HepG2 (cell line): ENCODE results near the gene ZBTB45. TPM values are rescaled to one million over a fixed set of nuclear protein-coding genes. Genes with fewer than 3 reads are reported as not detected.

Experiments used
- CBX2 ChIP-seq, 2 experiments: fragments of 200-600 bp in 1 of 2; sonication (generic); formaldehyde crosslinking in 1 of 2; IDR thresholded peaks; 2 replicates each; pipeline versions ENCODE4 v1.7.0 to v1.8.1; 2018 to 2022; ENCODE audit warnings: low read depth in 2 of 2, low read length in 1 of 2, mild to moderate bottlenecking in 1 of 2, missing genetic modification reagents in 1 of 2
- HCFC1 ChIP-seq: fragments of 150-350 bp; IDR thresholded peaks from 2 replicates; pipeline ENCODE4 v1.6.1; 2014; ENCODE audit warnings: low read depth, low read length
- HNF4A ChIP-seq: sonication (generic); formaldehyde crosslinking; IDR thresholded peaks from 2 replicates; pipeline ENCODE4 v1.4.0; 2020; ENCODE audit warnings: missing genetic modification reagents
- IKZF1 ChIP-seq: fragments of 450-650 bp; IDR thresholded peaks from 2 replicates; pipeline ENCODE4 v1.7.1; 2016
- MTF2 ChIP-seq: sonication (generic); formaldehyde crosslinking; IDR thresholded peaks from 2 replicates; pipeline ENCODE4 v1.5.0; 2020; ENCODE audit warnings: missing genetic modification reagents, borderline replicate concordance
- NFE2L1 ChIP-seq: sonication (generic); formaldehyde crosslinking; IDR thresholded peaks from 2 replicates; pipeline ENCODE4 v1.4.0; 2020; ENCODE audit warnings: missing genetic modification reagents, mild to moderate bottlenecking, borderline replicate concordance
- SMYD3 ChIP-seq: sonication (generic); formaldehyde crosslinking; IDR thresholded peaks from 2 replicates; pipeline ENCODE4 v1.8.1; 2023; ENCODE audit warnings: mild to moderate bottlenecking, missing genetic modification reagents
- SNAPC2 ChIP-seq: sonication (generic); formaldehyde crosslinking; IDR thresholded peaks from 2 replicates; pipeline ENCODE4 v1.8.1; 2022; ENCODE audit warnings: mild to moderate bottlenecking, missing genetic modification reagents
- ZC3H13 ChIP-seq: sonication (generic); formaldehyde crosslinking; IDR thresholded peaks from 2 replicates; pipeline ENCODE4 v1.8.1; 2023; ENCODE audit warnings: mild to moderate bottlenecking, missing genetic modification reagents, moderate library complexity
- ZNF562 ChIP-seq: sonication (generic); formaldehyde crosslinking; IDR thresholded peaks from 2 replicates; pipeline ENCODE4 v1.8.0; 2022; ENCODE audit warnings: missing genetic modification reagents, borderline replicate concordance
- ZNF589 ChIP-seq: sonication (generic); formaldehyde crosslinking; conservative IDR thresholded peaks from 2 replicates; pipeline ENCODE4 v1.8.0; 2022; ENCODE audit warnings: mild to moderate bottlenecking, moderate library complexity, missing genetic modification reagents
- ZNF737 ChIP-seq: sonication (generic); formaldehyde crosslinking; IDR thresholded peaks from 2 replicates; pipeline ENCODE4 v1.5.0; 2020; ENCODE audit warnings: missing genetic modification reagents, mild to moderate bottlenecking, borderline replicate concordance
- ZNF790 ChIP-seq: sonication (generic); formaldehyde crosslinking; IDR thresholded peaks from 2 replicates; pipeline ENCODE4 v1.8.0; 2022; ENCODE audit warnings: missing genetic modification reagents, mild to moderate bottlenecking, borderline replicate concordance
- polyA plus RNA-seq, 8 experiments: library from polyadenylated mRNA; depleted of rRNA in 3 of 8; stranded (reverse) in 7 of 8; unstranded in 1 of 8; fragments of >200 nt; fragmentation: Illumina TruSeq in 4 of 8; extraction: Trizol in 4 of 8; gene quantifications; 2 replicates each; pipeline versions ENCODE4 v1.2.1 to v1.2.3, GENCODE V29; 2011 to 2016; ENCODE audit warnings: low read depth in 4 of 8, missing spikeins in 1 of 8, mixed read lengths in 1 of 8; ENCODE audit not compliant: insufficient read depth in 1 of 8
- total RNA-seq, 5 experiments: library from RNA; depleted of rRNA; stranded (reverse); fragments of >200 nt; fragmentation: Illumina TruSeq; extraction: Trizol; gene quantifications; 2 replicates each; pipeline ENCODE4 v1.2.3, GENCODE V29; 2016; ENCODE audit warnings: low read depth in 1 of 5
- TF ChIP-seq, protein P1 (sequence below): sonication (generic); formaldehyde crosslinking; IDR thresholded peaks from 2 replicates; pipeline ENCODE4 v1.8.0; 2022; ENCODE audit warnings: low read depth, missing genetic modification reagents
- TF ChIP-seq, protein P2 (sequence below): sonication (generic); formaldehyde crosslinking; IDR thresholded peaks from 2 replicates; pipeline ENCODE4 v1.4.0; 2020; ENCODE audit warnings: mild to moderate bottlenecking, missing genetic modification reagents

Gene ZBTB45
- total and polyA plus RNA-seq, 2 of the 13 experiments (the other 11 are each of a cell fraction or from before 2014, with no cell fraction given): 3.0 to 3.7 TPM

DNA sequence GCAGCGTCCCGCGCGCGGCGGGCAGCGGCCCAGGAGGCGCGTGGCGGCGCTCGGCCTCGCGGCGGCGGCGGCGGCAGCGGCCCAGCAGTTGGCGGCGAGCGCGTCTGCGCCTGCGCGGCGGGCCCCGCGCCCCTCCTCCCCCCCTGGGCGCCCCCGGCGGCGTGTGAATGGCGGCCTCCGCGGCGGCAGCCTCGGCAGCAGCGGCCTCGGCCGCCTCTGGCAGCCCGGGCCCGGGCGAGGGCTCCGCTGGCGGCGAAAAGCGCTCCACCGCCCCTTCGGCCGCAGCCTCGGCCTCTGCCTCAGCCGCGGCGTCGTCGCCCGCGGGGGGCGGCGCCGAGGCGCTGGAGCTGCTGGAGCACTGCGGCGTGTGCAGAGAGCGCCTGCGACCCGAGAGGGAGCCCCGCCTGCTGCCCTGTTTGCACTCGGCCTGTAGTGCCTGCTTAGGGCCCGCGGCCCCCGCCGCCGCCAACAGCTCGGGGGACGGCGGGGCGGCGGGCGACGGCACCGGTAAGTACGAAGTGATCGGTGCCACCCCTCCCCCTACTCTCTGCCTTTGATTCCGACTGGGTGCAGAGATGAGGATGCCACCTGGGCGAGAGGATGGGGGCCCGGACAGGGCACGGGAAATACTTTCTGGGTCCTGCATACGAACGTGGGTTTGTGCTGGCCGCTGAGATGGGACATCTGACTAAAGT is 25.1 kb upstream of the ZBTB45 start (continued):
- TF ChIP-seq HNF4A (no peak), ZNF589 (CRISPR knock-in tag) (0 out of 2 replicates have a peak, but pooled peaks have one; percentile 22), CBX2 (IDR thresholded peaks at IDR 0.05; ENCODE audit: low read depth, low read length) (no peak), CBX2 (CRISPR knock-in tag; IDR thresholded peaks at IDR 0.05; ENCODE audit: low read depth) (0 out of 2 replicates have a peak, but pooled peaks have one; percentile 3), IKZF1 (no peak), ZC3H13 (CRISPR knock-in tag) (peak; percentile 30; the same call in 1 of the 2 replicates), NFE2L1 (CRISPR knock-in tag) (no peak), SNAPC2 (CRISPR knock-in tag) (no peak), HCFC1 (no peak), ZNF790 (CRISPR knock-in tag) (peak; percentile 6; the same call in 1 of the 2 replicates), ZNF562 (CRISPR knock-in tag) (0 out of 2 replicates have a peak, but pooled peaks have one; percentile 20), ZNF737 (CRISPR knock-in tag) (no peak), MTF2 (CRISPR knock-in tag) (no peak), SMYD3 (CRISPR knock-in tag) (no peak)
- TF ChIP-seq, protein P1, sequence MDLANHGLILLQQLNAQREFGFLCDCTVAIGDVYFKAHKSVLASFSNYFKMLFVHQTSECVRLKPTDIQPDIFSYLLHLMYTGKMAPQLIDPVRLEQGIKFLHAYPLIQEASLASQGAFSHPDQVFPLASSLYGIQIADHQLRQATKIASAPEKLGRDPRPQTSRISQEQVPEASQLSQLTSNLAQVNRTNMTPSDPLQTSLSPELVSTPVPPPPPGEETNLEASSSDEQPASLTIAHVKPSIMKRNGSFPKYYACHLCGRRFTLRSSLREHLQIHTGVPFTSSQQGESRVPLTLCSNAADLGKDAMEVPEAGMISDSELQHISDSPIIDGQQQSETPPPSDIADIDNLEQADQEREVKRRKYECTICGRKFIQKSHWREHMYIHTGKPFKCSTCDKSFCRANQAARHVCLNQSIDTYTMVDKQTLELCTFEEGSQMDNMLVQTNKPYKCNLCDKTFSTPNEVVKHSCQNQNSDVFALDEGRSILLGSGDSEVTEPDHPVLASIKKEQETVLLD: peak; percentile 42
- TF ChIP-seq, protein P2, sequence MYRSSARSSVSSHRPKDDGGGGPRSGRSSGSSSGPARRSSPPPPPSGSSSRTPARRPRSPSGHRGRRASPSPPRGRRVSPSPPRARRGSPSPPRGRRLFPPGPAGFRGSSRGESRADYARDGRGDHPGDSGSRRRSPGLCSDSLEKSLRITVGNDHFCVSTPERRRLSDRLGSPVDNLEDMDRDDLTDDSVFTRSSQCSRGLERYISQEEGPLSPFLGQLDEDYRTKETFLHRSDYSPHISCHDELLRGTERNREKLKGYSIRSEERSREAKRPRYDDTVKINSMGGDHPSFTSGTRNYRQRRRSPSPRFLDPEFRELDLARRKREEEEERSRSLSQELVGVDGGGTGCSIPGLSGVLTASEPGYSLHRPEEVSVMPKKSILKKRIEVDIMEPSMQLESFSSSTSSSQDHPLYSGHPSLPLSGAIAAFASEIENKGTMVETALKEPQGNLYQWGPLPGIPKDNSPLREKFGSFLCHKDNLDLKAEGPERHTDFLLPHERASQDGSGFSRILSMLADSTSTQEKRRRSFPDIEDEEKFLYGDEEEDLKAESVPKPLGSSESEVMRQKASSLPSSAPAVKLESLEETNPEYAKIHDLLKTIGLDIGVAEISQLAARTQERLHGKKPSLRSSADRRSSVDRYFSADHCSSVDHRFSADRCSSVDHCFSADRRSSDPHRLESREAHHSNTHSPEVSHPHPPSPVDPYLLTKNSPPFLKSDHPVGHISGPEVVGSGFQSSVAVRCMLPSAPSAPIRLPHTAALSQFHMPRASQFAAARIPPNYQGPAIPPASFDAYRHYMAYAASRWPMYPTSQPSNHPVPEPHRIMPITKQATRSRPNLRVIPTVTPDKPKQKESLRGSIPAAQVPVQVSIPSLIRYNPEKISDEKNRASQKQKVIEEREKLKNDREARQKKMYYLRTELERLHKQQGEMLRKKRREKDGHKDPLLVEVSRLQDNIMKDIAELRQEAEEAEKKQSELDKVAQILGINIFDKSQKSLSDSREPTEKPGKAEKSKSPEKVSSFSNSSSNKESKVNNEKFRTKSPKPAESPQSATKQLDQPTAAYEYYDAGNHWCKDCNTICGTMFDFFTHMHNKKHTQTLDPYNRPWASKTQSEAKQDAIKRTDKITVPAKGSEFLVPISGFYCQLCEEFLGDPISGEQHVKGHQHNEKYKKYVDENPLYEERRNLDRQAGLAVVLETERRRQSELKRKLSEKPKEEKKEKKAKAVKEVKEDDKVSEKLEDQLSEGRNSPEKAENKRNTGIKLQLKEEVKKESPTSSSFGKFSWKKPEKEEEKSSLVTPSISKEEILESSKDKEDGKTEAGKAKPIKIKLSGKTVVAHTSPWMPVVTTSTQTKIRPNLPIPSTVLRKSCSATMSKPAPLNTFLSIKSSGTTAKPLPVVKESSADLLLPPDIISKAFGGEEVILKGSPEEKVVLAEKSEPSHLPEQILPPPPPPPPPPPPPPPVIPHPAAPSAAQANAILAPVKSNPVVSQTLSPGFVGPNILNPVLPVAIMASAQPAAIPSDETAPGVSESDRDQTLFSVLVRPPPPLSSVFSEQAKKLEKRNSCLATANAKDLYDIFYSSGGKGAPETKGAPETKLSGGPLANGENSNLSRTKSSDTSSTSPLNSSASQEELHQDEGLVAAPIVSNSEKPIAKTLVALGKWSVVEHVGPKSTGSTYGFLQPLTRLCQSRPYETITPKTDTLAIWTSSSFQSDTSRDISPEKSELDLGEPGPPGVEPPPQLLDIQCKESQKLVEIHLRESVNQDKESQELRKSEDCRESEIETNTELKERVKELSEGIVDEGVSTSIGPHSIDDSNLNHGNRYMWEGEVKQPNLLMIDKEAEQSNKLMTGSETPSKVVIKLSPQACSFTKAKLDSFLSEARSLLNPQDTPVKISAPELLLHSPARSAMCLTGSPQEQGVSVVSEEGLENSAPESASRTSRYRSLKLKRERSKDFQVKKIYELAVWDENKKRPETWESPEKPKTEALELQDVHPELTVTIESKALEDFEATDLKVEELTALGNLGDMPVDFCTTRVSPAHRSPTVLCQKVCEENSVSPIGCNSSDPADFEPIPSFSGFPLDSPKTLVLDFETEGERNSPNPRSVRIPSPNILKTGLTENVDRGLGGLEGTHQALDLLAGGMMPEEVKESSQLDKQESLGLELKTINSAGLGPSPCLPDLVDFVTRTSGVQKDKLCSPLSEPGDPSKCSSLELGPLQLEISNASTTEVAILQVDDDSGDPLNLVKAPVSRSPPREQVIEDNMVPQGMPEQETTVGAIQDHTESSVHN (CRISPR knock-in tag): no peak
